Measurements from ENCODE around the gene ABHD17C. TPM values are rescaled to one million over a fixed set of nuclear protein-coding genes. Genes with fewer than 3 reads are reported as not detected.

ABHD17C gene
- total and polyA plus RNA-seq, 2 of the 8 experiments (the other 6 are each of a cell fraction or from before 2014, with no cell fraction given): 20.2 to 29.8 TPM

DNA sequence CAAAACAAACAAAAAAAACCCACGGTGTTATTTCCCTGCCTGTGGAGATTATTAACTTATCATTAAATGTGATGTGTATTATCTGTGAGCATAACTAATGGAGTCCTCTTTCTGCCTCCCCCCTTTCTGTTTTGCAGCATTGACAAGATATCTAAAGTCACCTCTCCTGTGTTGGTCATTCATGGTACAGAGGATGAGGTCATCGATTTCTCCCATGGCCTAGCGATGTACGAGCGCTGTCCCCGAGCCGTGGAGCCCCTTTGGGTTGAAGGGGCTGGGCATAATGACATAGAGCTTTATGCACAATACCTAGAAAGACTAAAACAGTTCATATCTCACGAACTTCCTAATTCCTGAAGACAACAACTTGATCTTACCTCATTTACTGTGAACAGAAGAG lies 58.9 kb downstream of the ABHD17C start:
- Histone ChIP-seq H3K23me2 (ENCODE audit: low read depth, low read length) (no peaks in the 10 kb centered on the region), H3K79me2 (ENCODE audit: control insufficient read depth in 1 of 2, insufficient read depth in 2 of 2, low read length in 2 of 2) (no peaks in the 10 kb centered on the region), H3K9ac (replicated peaks in 1 of 4; ENCODE audit: extremely low read depth in 1 of 4, low read depth in 3 of 4, low read length in 3 of 4) (no peak overlapping the region), H2BK120ac (replicated peaks; ENCODE audit: low read depth, low read length) (no peak overlapping the region), H2BK20ac (ENCODE audit: low read length) (no peak overlapping the region), H3K14ac (ENCODE audit: insufficient read length) (no peak overlapping the region), H2AK5ac (ENCODE audit: low read depth, low read length) (no peak overlapping the region), H3K56ac (replicated peaks; ENCODE audit: insufficient read length, low read depth, low read length) (no peak overlapping the region), H3K27ac (ENCODE audit: low read depth, low read length) (no peak overlapping the region), H3K27me3 (replicated peaks in 1 of 4; ENCODE audit: control insufficient read depth in 3 of 4, extremely low read depth in 1 of 4, insufficient read depth in 3 of 4, low read length in 3 of 4) (no peaks in the 10 kb centered on the region), H3K4ac (replicated peaks; ENCODE audit: insufficient read length, low read depth, low read length) (no peak overlapping the region), H3K4me1 (replicated peaks in 1 of 4; ENCODE audit: control insufficient read depth in 3 of 4, insufficient read depth in 4 of 4, low read length in 3 of 4) (peaks cover 0 to 9% (median 0%) of the 10 kb centered on the region in 4 experiments; a peak in 1 of 7 replicates), H2BK15ac (ENCODE audit: low read length) (no peak overlapping the region), H3K23ac (ENCODE audit: insufficient read length) (no peak overlapping the region), H4K5ac (ENCODE audit: insufficient read length, low read depth, low read length) (no peak overlapping the region), H2BK5ac (ENCODE audit: low read depth, low read length) (no peak overlapping the region), H3K18ac (ENCODE audit: extremely low read depth, low read length) (no peak overlapping the region), H3K9me3 (ENCODE audit: insufficient read depth in 2 of 2, low read depth in 1 of 2, low read length in 1 of 2) (no peaks in the 10 kb centered on the region), H4K91ac (replicated peaks; ENCODE audit: insufficient read length, low read length) (no peak overlapping the region), H3K79me1 (ENCODE audit: low read depth, low read length) (no peaks in the 10 kb centered on the region), H3K4me2 (ENCODE audit: insufficient read depth in 1 of 2, low read depth in 2 of 2, low read length in 2 of 2) (no peak overlapping the region), H2AFZ (ENCODE audit: low read length) (no peak overlapping the region), H2BK12ac (ENCODE audit: low read depth, low read length) (no peak overlapping the region), H4K20me1 (replicated peaks in 1 of 2; ENCODE audit: control insufficient read depth in 1 of 2, insufficient read depth in 2 of 2, low read length in 2 of 2) (no peaks in the 10 kb centered on the region), H4K8ac (ENCODE audit: extremely low read depth, insufficient read depth, low read length) (no peak overlapping the region; the same call in 1 of the 2 replicates), H3K36me3 (ENCODE audit: control insufficient read depth in 2 of 4, insufficient read depth in 4 of 4, low read length in 3 of 4) (peaks cover 0 to 2% (median 0%) of the 10 kb centered on the region in 4 experiments; a peak in 1 of 8 replicates), H3K4me3 (ENCODE audit: extremely low read depth in 1 of 4, insufficient read depth in 2 of 4, low read depth in 3 of 4, low read length in 4 of 4) (no peak overlapping the region)
- POLR2A ChIA-PET (ENCODE audit: partially characterized antibody): no interaction called here
- DNase-seq (ENCODE audit: low read depth in 1 of 2, low spot score in 2 of 2): no peak
- CTCF ChIA-PET (ENCODE audit: partially characterized antibody): interaction anchor here (0.9 to 3.2 kb wide), 4 partner anchors 13 to 189 kb away, joined by 3 to 13 read pairs (median 4); no protein-coding TSS in a partner anchor
- WGBS, 2 experiments (ENCODE audit: extremely low coverage in 1 of 2, insufficient coverage in 1 of 2, insufficient read length in 1 of 2, insufficient replicate concordance in 2 of 2, low coverage in 1 of 2, low lambda C conversion rate in 2 of 2, missing lambda C conversion rate in 1 of 2): 93% methylated on average over 8 of the region's 8 CpGs; no CpG with 5 or more reads in 1 of the 2 experiments
- FAIRE-seq: no peak
- TF ChIP-seq YY1 (IDR thresholded peaks at IDR 0.05; ENCODE audit: low read depth, low read length): no peak

All from H1 (cell line).